DOHH2 (cell line): Measurements from ENCODE around the gene YTHDC1.

Source experiments
- CTCF ChIP-seq: fragments of 200-600 bp; sonication (generic); IDR thresholded peaks from one replicate; pipeline ENCODE4 v1.5.1; 2014; ENCODE audit warnings: antibody characterized with exemption, mild to moderate bottlenecking, low read depth, low read length; ENCODE audit not compliant: poor library complexity, severe bottlenecking
- EZH2phosphoT487 ChIP-seq: fragments of 200-600 bp; sonication (generic); IDR thresholded peaks from 2 replicates; pipeline ENCODE4 v1.6.1; 2017; ENCODE audit warnings: borderline replicate concordance, mild to moderate bottlenecking, antibody characterized with exemption, low read length, moderate library complexity, mixed read lengths

- TF ChIP-seq CTCF (no peak), EZH2phosphoT487 (no peak)
Observed at GRCh38 chr4:68365068-68365467, 15.2 kb upstream of the YTHDC1 start.
